ENCODE data around the gene PHF2.

PHF2 gene

DNA sequence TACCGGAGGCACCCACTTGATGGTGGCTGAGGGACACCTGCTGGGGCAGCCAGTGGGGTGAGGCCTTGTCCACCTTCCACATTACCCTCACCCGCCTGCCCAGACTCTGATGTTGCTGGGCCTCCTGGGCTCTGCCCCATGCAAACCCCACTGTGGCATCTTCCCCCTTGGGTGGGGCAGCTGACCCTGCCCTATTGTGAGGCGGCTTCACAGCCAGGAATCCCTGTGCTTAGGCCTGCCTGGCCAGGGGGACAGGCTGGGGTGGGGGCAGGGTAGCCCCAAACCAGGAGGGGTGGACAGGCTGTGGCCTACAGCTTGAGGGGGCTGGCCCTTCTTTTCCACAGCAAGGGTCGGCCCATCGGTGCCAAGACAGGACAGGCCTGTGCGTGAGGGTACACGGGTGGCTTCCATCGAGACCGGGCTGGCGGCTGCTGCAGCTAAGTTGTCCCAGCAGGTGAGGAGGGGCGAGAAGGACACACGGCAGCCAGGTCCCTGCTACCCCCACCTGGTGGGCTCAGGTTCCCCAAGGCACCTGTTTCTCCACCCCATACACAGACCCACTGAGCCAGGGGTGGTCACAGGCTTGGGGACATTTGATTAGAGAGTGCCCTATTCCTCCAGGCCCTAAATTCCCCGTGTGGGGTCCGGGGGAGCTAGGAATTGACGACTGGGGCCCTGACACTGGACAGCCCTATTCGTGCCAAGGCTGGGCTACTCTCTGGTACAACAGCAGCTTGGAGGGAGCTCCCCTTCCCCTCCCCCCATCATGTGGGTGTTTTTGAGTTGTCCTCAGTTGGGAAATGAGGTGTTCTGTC, 99.2 kb downstream of the PHF2 start:
- in situ Hi-C loops (cut with MboI; ENCODE audit: low sequenced_read_pairs) = loop anchor here (25.0 kb wide), 1 partner anchor 312 kb away; no protein-coding TSS in a partner anchor

DNA sequence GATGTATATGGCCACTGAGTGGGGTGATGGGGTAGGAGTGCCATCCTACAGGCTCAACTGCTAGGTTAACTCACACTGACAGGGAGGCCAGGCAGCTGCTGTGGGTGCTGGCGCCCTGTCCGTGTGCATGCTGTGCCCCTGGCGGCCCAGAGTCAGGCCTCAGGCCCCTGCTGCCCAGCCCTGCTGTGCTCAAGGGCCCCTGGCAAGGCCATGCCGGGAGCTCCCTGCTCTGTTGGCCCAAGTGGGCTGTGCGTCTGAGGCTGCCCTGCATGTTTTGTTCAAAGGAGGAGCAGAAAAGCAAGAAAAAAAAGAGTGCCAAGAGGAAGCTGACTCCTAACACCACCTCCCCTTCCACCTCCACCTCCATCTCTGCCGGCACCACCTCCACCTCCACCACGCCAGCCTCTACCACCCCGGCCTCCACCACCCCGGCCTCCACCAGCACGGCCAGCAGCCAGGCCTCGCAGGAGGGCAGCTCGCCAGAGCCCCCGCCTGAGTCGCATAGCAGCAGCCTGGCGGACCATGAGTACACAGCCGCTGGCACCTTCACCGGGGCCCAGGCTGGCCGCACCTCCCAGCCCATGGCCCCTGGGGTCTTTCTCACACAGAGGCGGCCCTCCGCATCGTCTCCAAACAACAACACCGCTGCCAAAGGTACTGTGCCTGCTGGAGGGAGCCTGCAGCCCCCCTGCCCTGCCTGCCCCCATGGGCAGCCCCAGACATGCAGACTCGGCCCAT, 100.1 kb downstream of the PHF2 start:
- in situ Hi-C loops (cut with MboI; ENCODE audit: low sequenced_read_pairs) = loop anchor here (25.0 kb wide), 1 partner anchor 311 kb away; no protein-coding TSS in a partner anchor

DNA sequence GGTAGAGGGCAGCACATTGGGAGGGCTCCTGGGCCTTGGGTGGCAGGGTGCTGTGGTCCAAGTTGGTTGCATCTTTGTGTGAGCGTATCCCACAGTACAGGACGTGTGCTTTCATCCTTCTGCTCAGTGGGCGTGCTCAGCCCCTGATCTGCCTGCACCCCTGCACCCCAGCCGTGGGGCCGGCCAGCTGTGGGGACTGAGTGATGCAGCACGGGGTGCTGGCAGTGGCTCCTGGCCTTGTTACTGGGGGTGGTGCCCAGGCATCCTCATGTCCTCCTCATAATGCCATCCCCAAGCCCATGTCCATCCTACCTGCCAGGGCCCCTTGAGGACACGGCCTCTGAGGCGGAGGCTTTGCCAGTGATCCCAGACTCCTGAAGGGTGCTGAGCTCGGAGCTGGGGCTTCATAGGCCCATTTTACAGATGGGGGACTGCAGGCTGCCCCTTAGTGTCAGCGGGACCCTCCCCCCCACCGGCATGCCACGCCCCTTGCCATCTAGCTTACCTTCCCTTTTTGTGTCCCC, 100.7 kb downstream of the PHF2 start:
- in situ Hi-C loops (cut with MboI; ENCODE audit: low sequenced_read_pairs) = loop anchor here (25.0 kb wide), 1 partner anchor 310 kb away; no protein-coding TSS in a partner anchor

DNA sequence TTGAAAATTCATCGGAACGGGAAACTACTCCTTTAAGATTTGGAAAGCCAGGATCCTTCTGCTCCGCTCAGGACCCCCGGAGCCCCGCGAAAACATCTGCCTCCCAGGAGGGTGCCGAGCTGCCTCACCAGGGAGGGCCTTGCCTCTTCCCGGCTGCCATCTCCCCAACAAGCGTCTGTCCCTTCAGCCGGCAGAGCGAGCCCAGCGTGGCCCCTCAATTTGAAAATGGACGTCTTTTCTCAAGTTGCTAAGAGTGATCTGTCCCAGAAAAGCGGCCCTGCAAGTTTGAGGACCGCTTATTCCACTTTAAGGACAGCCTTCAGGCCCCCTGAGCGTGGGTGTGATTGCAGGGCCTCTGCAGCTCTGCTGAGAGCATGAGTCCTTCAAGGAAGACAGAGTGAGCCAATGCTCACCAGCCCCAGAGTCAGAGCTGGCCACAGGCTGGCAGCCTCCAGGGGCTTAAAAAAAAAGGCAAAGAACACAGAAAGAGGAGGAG, 101.3 kb downstream of the PHF2 start:
- in situ Hi-C loops (cut with MboI; ENCODE audit: low sequenced_read_pairs) = loop anchor here (25.0 kb wide), 1 partner anchor 310 kb away; no protein-coding TSS in a partner anchor

DNA sequence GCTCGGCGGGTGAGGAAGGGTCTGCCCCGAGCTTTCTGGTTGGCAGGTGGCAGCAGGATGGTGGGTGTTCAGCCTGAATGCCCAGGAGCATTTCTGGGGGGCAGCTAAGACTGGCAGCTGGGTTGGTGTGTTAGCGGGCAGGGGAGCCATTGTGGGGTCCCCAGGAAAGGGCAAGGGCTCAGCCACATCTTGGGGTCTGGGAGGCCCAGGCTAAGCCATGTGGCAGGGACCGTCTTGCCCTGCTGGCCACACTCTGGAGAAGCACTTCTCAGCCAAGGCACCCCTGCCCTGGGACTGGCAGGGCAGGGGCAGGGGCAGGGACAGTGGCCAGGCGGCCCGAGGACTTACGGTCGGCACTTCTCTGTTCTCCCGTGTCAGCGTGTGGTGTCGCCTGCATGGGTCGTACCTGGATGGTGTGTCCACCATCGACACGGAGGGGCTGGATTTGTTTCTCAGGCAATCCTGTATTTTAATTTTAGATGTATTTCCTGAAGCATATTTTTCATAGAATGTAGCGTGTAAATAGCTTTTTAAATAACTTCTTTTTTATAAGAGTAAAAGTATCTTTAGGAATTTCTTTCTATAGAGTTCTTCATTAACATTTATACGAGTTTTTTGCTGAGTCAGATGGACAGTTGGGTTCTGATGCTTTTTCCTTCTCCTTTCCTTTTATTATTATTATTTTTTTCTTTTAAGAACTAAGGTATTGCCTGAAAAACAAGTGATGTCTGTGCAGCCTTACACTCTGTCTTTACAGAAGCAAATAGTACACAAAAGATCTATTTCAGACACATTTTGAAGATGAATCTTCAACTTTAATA, 102.0 kb downstream of the PHF2 start:
- in situ Hi-C loops (cut with MboI; ENCODE audit: low sequenced_read_pairs) = loop anchor here (25.0 kb wide), 1 partner anchor 309 kb away; no protein-coding TSS in a partner anchor

DNA sequence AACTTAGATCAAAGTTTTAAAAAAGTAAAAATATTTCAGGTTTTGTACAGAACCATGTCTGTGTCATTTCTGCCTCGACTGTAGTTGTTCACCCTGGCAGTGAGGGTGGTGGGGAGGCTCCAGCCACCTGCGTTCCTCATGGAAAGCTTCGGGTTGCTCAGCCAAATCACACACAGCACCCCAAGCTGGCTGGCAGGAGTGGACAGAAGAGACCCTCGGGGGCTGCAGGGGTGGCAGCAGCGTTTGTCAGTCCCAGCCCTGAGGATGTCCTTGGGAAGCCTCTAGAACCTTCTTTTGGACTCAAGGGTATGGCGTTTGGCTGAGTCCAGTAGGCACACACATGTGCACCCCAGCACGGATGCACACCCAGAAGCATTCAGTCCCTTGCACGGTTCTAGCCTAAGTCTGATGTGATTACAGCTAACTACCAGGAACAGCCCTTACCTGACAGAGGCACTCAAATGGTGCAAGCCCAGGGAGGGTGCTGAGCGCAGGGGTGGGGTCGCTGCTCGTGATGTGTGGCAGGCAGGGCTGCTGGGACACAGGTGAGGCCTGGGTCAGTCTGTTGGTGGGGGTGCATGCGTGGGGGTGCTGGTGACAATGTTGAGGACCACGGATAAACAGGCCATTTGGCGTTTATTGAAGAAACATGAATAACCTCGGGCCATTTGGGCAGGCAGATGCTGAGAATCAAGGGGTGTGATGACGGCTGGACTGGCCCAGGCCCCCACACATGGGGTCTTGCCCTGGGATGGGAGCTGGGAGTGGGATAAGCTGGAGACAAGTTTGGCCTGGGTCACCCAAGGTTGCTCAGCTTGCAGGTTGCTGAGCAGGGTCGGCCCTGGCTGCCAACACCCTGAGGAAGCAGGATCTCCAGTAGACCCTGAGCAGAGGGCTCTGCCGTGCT, 103.4 kb downstream of the PHF2 start:
- in situ Hi-C loops (cut with MboI; ENCODE audit: low sequenced_read_pairs) = loop anchor here (25.0 kb wide), 1 partner anchor 308 kb away; no protein-coding TSS in a partner anchor

DNA sequence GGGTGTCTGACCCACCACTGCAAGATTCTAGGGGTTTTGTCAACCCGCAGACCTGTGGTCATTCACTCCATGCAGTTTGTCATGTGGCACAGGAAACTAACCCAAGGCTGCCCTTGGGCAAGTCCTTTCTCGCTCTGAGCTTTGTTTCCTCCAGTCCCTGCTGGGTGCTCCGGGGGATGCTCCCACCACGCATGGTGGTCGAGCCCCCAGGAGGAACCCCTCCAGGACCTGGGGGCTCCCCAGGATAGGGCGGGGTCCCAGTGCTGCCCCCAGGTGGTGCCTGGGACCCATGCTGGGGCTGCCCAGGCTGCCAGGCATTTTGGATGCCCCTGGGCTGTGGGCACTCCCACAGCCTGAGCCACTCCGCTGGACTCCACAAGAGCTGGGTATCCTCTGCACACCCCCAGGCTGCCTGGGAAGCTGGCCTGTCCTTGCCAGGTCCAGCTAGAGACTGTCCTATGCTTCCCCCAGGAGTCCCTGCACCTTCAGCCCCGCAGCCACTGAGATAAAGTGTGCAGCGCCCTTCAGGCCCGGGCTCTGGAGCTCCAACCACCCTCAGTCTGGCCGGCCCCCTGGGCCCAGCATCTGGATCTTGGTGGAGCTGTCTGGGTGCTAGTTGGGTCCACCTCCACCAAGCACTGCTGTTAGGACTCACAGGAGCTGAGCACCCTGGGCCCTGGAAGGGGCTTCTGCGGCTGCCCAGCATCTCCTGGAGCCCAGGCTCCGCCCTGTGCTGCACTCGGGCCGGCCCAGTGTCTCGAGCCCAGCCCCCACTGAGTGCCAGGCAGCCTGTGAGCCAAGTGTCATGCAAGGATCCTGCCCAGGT, 104.3 kb downstream of the PHF2 start:
- in situ Hi-C loops (cut with MboI; ENCODE audit: low sequenced_read_pairs) = loop anchor here (25.0 kb wide), 1 partner anchor 307 kb away; no protein-coding TSS in a partner anchor

DNA sequence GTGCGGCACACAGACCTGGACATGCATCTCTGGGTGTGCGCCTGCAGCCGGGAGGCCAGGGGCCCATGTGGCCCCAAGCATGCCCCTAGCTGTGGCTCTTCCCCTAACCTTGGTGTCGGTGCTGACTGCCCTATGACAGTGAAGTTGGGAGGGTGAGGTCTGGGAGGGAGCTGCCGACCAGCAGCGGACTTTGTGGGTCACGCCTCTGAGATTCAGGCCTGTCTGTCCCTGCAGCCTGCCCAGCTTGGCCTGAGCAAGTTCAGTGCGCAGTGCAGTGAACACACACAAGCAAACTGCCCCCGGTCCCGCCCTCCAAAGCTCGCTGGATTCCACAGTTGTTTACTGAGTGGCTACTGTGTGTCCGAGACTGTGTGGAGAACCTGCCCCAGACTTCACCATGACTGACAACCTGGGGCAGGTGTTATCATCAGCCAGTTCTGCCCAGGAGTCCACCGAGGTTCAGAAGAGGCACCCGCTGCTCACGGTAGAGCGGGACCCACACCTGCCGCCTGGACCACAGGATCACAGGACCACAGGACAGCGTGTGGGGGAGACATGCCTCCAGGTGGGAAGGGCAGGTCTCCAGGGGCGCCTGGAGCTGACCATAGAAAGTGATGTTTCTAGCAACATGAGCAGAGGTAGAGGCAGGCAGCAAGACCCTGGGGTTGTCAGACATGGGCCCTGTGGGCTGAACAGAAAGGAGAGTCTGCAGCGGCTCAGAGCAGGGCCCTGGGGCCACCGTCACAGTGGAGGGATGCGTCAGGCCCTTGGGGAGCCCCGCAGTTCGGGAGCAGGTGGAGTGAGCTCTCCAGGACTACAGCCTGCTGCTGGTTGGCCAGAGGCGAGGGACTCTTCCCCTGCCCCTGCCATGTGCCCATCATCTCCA, 105.1 kb downstream of the PHF2 start:
- in situ Hi-C loops (cut with MboI; ENCODE audit: low sequenced_read_pairs) = loop anchor here (25.0 kb wide), 1 partner anchor 306 kb away; no protein-coding TSS in a partner anchor

DNA sequence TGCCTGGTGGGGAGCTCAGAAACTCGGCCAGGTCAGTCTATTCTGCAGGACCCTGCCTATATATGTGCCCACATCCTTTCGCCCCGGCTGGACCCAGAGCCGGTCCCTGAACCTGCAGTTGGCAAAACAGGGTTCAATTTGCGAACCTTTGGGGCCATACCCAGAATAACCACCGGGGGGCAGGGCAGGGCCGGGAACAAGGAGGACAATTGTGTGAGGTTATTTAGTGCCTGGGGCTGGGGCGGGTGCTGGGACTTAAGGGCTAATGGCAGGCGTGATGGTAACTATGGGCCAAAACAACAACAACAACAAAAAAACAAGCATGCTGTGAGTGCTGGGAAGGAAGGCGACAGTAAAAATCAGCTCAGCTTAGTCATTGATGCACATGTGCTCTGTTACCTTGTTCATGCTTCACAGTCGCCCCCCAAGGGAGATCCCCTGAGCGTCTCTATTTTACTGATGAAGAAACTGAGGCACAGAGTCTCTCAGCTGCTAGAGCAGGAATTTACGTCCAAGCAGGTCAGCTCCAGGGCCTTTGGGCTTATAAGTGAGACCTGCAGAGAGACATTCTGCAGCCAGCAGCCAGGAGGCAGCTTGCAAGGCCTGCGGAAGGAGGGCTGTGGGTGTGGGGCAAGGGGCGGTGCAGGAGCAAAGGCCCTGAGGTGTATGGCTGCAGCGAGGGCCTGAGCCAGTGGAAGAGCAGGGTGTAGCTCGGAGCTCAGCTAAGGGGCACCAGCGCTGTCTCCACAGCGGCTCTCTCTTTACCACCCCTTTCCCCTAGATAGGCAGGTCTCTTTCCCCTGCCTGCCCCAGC, 106.0 kb downstream of the PHF2 start:
- in situ Hi-C loops (cut with MboI; ENCODE audit: low sequenced_read_pairs) = loop anchor here (25.0 kb wide), 1 partner anchor 305 kb away; no protein-coding TSS in a partner anchor

DNA sequence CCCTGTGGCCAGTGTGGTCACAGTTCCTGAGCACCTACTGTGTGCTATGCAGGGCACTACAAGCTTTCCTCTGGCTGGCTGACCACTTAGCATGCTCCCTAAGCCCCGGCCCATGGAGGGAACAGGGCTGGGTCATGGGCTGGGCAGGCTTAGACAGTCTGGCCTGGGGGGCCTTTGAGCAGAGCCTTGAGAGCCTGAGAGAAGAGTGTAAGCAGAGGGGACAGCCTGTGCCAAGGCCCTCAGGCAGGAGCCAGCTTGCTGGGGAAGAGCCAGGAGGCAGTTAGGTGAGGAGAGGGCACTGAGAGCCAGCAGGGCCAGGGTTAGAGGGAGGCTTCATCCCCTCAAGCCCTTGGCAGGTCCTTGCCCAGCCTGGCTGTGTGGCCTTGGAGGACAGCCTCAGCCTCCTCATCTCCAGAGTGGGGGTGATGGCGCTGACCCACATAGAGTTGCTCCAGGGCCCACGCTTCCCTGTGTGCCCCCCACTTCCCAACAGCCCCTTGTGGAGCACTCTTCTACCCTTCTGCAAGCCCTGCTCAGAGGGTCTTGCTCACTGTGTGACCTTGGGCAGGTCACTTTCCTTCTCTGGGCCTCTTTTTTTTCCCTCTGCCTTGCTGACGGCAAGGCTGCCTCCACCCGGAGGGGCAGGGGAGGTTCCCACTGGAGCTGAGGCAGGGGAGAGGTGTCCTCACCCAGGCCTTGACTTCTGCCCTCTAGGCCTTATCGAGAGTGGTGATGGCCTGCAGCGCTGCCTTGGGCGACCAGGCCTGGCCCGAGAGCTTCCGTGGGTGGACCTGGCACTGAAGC, 107.1 kb downstream of the PHF2 start:
- in situ Hi-C loops (cut with MboI; ENCODE audit: low sequenced_read_pairs) = loop anchor here (25.0 kb wide), 1 partner anchor 304 kb away; no protein-coding TSS in a partner anchor

DNA sequence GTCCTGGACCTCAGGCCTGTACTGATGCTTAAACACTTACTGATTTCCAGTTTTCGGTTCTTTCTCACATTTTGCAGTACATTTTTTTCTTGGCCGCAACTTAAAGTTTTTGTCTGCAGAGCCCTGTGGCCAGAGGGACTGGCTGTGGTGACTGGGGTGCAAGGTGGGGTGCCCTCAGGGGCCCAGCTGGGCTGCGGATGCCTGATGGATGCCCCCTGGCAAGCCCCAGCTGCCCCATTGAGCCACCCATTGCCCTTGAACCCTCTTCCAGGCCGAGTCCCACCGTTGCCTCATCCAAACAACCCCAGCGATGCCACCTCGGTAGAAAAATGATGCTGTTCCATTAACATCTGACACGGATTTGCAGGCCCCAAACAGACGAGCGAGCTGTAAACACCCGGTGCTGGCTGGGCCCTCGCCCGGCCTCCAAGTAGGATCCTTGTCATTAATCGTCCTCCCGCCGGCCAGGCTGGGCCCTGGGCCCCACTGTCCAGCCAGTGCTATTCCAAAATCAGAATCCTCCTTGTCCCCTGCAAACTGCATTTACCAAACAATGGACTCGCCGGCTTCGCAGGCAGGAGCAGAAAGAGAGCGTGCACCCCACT, 107.9 kb downstream of the PHF2 start:
- in situ Hi-C loops (cut with MboI; ENCODE audit: low sequenced_read_pairs) = loop anchor here (25.0 kb wide), 1 partner anchor 303 kb away; no protein-coding TSS in a partner anchor

DNA sequence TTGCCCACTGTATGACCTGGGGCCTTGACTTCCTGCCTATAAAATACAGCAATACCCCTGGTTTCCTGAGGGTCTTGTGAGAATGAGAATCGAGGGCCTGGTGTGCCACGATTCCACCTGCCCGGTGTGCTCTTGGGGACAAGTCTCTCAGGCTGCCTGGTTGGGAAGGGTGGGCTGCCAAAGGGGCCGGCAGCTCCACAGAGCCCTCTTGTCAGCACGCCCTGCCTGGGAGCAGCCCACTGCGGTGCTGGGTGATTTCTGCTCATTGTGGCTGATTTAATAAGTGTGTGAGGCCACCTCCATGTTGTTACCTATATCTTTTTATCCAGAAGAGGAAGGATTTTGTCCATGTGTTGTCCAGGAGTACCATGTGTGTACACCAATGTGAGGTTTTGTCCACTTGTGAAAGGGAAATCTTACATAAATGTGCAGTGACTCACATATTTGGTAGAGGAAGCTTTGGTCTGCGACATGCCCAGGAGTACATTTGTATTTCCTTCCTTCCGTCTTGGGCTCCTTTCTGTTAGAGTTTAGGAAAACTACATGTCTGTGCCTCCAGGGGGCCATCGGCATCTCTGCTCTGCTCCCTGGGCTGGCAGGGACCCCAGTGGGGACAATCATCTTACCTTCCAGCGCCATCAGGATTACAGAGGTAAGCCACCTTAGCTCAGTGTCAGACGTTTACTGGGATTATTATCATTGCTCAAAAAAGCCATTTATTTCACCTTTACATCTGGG, 108.6 kb downstream of the PHF2 start:
- in situ Hi-C loops (cut with MboI; ENCODE audit: low sequenced_read_pairs) = loop anchor here (25.0 kb wide), 1 partner anchor 302 kb away; no protein-coding TSS in a partner anchor

DNA sequence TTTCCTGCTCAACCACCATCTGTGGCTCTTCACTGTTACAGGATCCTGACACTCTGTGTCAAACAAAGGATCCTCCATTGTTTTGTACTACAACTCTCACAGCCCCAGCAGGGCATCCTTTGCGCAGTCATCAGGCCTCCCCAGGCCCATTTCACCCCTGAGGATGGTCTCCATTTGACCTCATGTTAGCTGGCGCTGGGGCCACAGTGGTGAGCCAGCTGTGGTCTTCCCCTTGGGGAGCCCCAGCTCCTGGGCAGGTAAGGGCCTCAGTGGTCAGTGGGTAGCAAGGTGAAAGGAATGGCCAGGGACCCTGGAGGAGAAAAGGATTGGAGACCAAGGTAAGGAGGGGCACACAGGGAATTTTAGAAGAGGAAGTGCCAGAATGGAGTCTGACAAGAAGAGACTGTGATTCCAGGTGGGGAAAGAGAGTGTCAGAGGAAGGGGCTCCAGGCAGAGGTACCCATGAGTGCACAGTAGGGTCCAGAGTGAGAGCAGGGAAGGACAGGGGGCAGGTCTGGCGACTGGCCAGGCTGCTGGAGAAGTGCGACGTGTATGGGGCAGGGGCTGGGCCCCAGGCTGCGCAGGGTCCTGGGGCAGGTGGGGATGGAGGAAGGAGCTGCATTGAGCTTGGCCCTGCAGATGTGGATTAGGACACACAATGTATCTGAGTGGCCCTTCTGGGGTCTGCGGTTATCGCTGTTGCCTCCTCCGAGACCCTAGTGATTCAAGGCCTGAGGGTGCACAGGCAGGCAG, 109.9 kb downstream of the PHF2 start:
- in situ Hi-C loops (cut with MboI; ENCODE audit: low sequenced_read_pairs) = loop anchor here (25.0 kb wide), 1 partner anchor 301 kb away; no protein-coding TSS in a partner anchor

DNA sequence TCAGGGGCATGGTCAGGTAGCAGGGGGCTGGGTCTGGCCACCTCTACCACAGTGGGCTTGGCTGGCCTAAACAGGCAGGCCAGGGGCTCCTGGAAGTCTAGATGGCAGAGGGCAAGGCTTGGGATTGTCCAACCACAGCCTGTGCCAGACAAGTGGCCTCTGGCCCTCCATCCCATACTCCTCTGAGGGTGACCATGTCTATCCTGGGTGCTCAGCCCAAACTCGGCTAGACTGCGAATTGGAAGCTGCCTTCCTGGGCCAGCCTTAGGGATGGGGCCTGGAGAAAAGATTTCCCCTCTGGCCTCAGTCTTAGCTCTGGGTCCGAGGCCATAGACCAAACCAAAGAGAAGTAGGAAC, 110.5 kb downstream of the PHF2 start:
- in situ Hi-C loops (cut with MboI; ENCODE audit: low sequenced_read_pairs) = loop anchor here (25.0 kb wide), 1 partner anchor 300 kb away; no protein-coding TSS in a partner anchor

Data from HL-60/S4 (cell line).